GM23338 (cell line): ENCODE measurements around the gene CPE. TPM values are rescaled to one million over a fixed set of nuclear protein-coding genes. Genes with fewer than 3 reads are reported as not detected.

ENCODE experiments used
- ATAC-seq: fragments of 200-7000 bp; cut with Tn5 transposase; 3 replicates; pipeline ENCODE4 v1.9.1; 2020
- DNase-seq: peaks from one replicate; pipeline ENCODE4 v3.0.0-alpha.2; 2015; ENCODE audit warnings: low spot score
- H2AFZ ChIP-seq: fragments of 200-600 bp; sonication (generic); 2 replicates; pipeline ENCODE4 v1.8.0; 2016; ENCODE audit warnings: antibody characterized with exemption, mild to moderate bottlenecking, moderate library complexity
- H3F3A ChIP-seq: fragments of 200-600 bp; sonication (generic); replicated peaks from 2 replicates; pipeline ENCODE4 v1.8.0; 2017; ENCODE audit warnings: antibody characterized with exemption, mixed run types, low read depth
- H3K27ac ChIP-seq: fragments of 200-600 bp; sonication (generic); 2 replicates; pipeline ENCODE4 v1.6.1; 2016; ENCODE audit warnings: low read depth
- H3K27me3 ChIP-seq: fragments of 200-600 bp; sonication (generic); 2 replicates; pipeline ENCODE4 v1.8.0; 2016; ENCODE audit warnings: mild to moderate bottlenecking, mixed run types, moderate library complexity; ENCODE audit not compliant: insufficient read depth
- H3K36me3 ChIP-seq: fragments of 200-600 bp; sonication (generic); 2 replicates; pipeline ENCODE4 v1.8.0; 2016; ENCODE audit warnings: mild to moderate bottlenecking; ENCODE audit not compliant: insufficient read depth
- H3K4me1 ChIP-seq: fragments of 200-600 bp; sonication (generic); 2 replicates; pipeline ENCODE4 v1.8.0; 2016; ENCODE audit warnings: mild to moderate bottlenecking, moderate library complexity; ENCODE audit not compliant: insufficient read depth
- H3K4me2 ChIP-seq: fragments of 200-600 bp; sonication (generic); 2 replicates; pipeline ENCODE4 v1.7.1; 2017; ENCODE audit warnings: mixed run types
- H3K4me3 ChIP-seq: fragments of 200-600 bp; sonication (generic); 2 replicates; pipeline ENCODE4 v1.6.1; 2016; ENCODE audit warnings: mixed run types
- H3K79me2 ChIP-seq: fragments of 200-600 bp; sonication (generic); replicated peaks from 2 replicates; pipeline ENCODE4 v1.8.0; 2017; ENCODE audit warnings: mild to moderate bottlenecking; ENCODE audit not compliant: insufficient read depth
- H3K9me2 ChIP-seq: fragments of 200-600 bp; sonication (generic); 2 replicates; pipeline ENCODE4 v1.8.0; 2017; ENCODE audit not compliant: insufficient read depth
- H4K20me1 ChIP-seq: fragments of 200-600 bp; sonication (generic); replicated peaks from 2 replicates; pipeline ENCODE4 v1.8.0; 2017; ENCODE audit warnings: mild to moderate bottlenecking; ENCODE audit not compliant: insufficient read depth
- H3K27ac Mint-ChIP-seq: 2 replicates; pipeline ENCODE4 v1.8.0; 2020; ENCODE audit warnings: inconsistent platforms, mild to moderate bottlenecking, moderate library complexity, mixed read lengths
- H3K27me3 Mint-ChIP-seq: 3 replicates; pipeline ENCODE4 v1.8.0; 2022; ENCODE audit warnings: low read depth, mild to moderate bottlenecking, moderate library complexity, mixed read lengths, inconsistent platforms; ENCODE audit not compliant: insufficient read depth, poor library complexity
- H3K36me3 Mint-ChIP-seq: 3 replicates; pipeline ENCODE4 v1.8.0; 2021; ENCODE audit warnings: low read depth, mild to moderate bottlenecking, inconsistent platforms, moderate library complexity, mixed read lengths
- H3K4me1 Mint-ChIP-seq: 3 replicates; pipeline ENCODE4 v1.8.0; 2020; ENCODE audit warnings: mild to moderate bottlenecking, inconsistent platforms, mixed read lengths
- H3K4me3 Mint-ChIP-seq: 3 replicates; pipeline ENCODE4 v1.8.0; 2021; ENCODE audit warnings: moderate library complexity, mild to moderate bottlenecking, inconsistent platforms, mixed read lengths
- H3K9me3 Mint-ChIP-seq: 3 replicates; pipeline ENCODE4 v1.8.0; 2020; ENCODE audit warnings: moderate library complexity, mild to moderate bottlenecking, inconsistent platforms, mixed read lengths
- CREB1 ChIP-seq: fragments of 250-450 bp; sonication (Bioruptor Pico); IDR thresholded peaks from 2 replicates; pipeline ENCODE4 v1.5.0; 2020; ENCODE audit warnings: low read depth, mild to moderate bottlenecking, moderate library complexity
- CTCF ChIP-seq, 2 experiments: fragments of 200-600 bp in 1 of 2; sonication (generic) in 1 of 2; conservative IDR thresholded peaks; 2 replicates each; pipeline versions ENCODE4 v1.5.1 to v1.6.1; 2016 to 2017; ENCODE audit warnings: antibody characterized with exemption in 2 of 2, low read depth in 2 of 2, mild to moderate bottlenecking in 2 of 2, moderate library complexity in 1 of 2
- ETS1 ChIP-seq: IDR thresholded peaks from 2 replicates; pipeline ENCODE4 v1.6.1; 2016; ENCODE audit warnings: antibody characterized with exemption
- EZH2 ChIP-seq: fragments of 200-600 bp; sonication (generic); IDR thresholded peaks from one replicate; pipeline ENCODE4 v1.8.0; 2017; ENCODE audit warnings: antibody characterized with exemption, mild to moderate bottlenecking, low read depth; ENCODE audit not compliant: unreplicated experiment
- EZH2phosphoT487 ChIP-seq: fragments of 200-600 bp; sonication (generic); IDR thresholded peaks from one replicate; pipeline ENCODE4 v1.8.1; 2018; ENCODE audit warnings: antibody characterized with exemption; ENCODE audit not compliant: unreplicated experiment
- JUNB ChIP-seq: IDR thresholded peaks from one replicate; pipeline ENCODE4 v1.6.1; 2016; ENCODE audit warnings: antibody characterized with exemption; ENCODE audit not compliant: unreplicated experiment
- NANOG ChIP-seq: IDR thresholded peaks from 2 replicates; pipeline ENCODE4 v1.6.1; 2016; ENCODE audit warnings: antibody characterized with exemption, borderline replicate concordance
- POLR2AphosphoS5 ChIP-seq: IDR thresholded peaks from 2 replicates; pipeline ENCODE4 v1.6.1; 2016; ENCODE audit warnings: antibody characterized with exemption, low read depth
- REST ChIP-seq: IDR thresholded peaks from one replicate; pipeline ENCODE4 v1.6.1; 2018; ENCODE audit warnings: antibody characterized with exemption; ENCODE audit not compliant: unreplicated experiment
- STAT1 ChIP-seq: IDR thresholded peaks from one replicate; pipeline ENCODE4 v1.6.1; 2016; ENCODE audit warnings: antibody characterized with exemption; ENCODE audit not compliant: unreplicated experiment
- ZNF114 ChIP-seq: fragments of 250-450 bp; sonication (Bioruptor Pico); IDR thresholded peaks from 2 replicates; pipeline ENCODE4 v1.5.0; 2020; ENCODE audit warnings: mild to moderate bottlenecking, moderate library complexity
- ZNF331 ChIP-seq: fragments of 250-450 bp; sonication (Bioruptor Pico); IDR thresholded peaks from 2 replicates; pipeline ENCODE4 v1.5.0; 2020; ENCODE audit warnings: low read depth, mild to moderate bottlenecking, moderate library complexity
- ZNF462 ChIP-seq: fragments of 250-450 bp; sonication (Bioruptor Pico); IDR thresholded peaks from 2 replicates; pipeline ENCODE4 v1.5.0; 2020; ENCODE audit warnings: mild to moderate bottlenecking, moderate library complexity
- polyA plus RNA-seq: library from polyadenylated mRNA; unstranded; fragments of >200 nt; fragmentation: Nextera tagmentation; extraction: Ambion mirVana; gene quantifications from 2 replicates; pipeline ENCODE4 v1.2.1, GENCODE V29; 2016
- total RNA-seq: library from RNA; depleted of rRNA; stranded (reverse); fragments of >200 nt; shearing (Covaris generic); gene quantifications from 2 replicates; pipeline ENCODE4 v1.2.3, GENCODE V29; 2014

CPE gene
- total and polyA plus RNA-seq, 2 experiments from 2014 or later = 10.3 to 16.5 TPM

GRCh38 chr4:165335163-165335703, 43.6 kb upstream of the CPE start:
- H3K4me3 Mint-ChIP-seq = no peak overlapping the region
- H4K20me1 ChIP-seq = peaks cover 91% of the 10 kb centered on the region

More at GRCh38 chr4:165335163-165335703, 43.6 kb upstream of the CPE start:
- Histone ChIP-seq H3K79me2 (peaks cover 88% of the 10 kb centered on the region), H3K4me2 (peak overlapping the region; percentile 40), H3K4me3 (peak overlapping the region; percentile 99; the same call in 1 of the 2 replicates), H3K4me1 (peaks cover 30% of the 10 kb centered on the region), H3F3A (no peaks in the 10 kb centered on the region; the same call in 1 of the 2 replicates), H3K27ac (peak overlapping the region; percentile 23; the same call in 1 of the 2 replicates), H3K27me3 (no peaks in the 10 kb centered on the region), H2AFZ (no peak overlapping the region), H3K9me2 (no peaks in the 10 kb centered on the region), H3K36me3 (peaks cover 91% of the 10 kb centered on the region)
- DNase-seq (no peak), ATAC-seq (no peak)
- Mint-ChIP-seq H3K9me3 (no peaks in the 10 kb centered on the region), H3K4me1 (peaks cover 35% of the 10 kb centered on the region), H3K36me3 (peaks cover 77% of the 10 kb centered on the region), H3K27me3 (no peaks in the 10 kb centered on the region), H3K27ac (peak overlapping the region; percentile 61)
- TF ChIP-seq EZH2 (no peak), EZH2phosphoT487 (no peak), ZNF331 (CRISPR knock-in tag) (no peak), JUNB (no peak), ETS1 (no peak), NANOG (no peak), ZNF462 (CRISPR knock-in tag) (no peak), REST (no peak), CTCF (conservative IDR thresholded peaks at IDR 0.05; ENCODE audit: low read depth in 2 of 2) (no peak), CREB1 (CRISPR knock-in tag) (no peak), POLR2AphosphoS5 (no peak), ZNF114 (CRISPR knock-in tag) (no peak), STAT1 (no peak)
